SU-DHL-6 (cell line): ENCODE measurements around the gene CNPY4.

Experiments used
- H2AFZ ChIP-seq: fragments of 200-600 bp; sonication (generic); 2 replicates; pipeline ENCODE4 v1.6.1; 2014; ENCODE audit warnings: low read depth, mild to moderate bottlenecking, moderate library complexity, mixed read lengths, antibody characterized with exemption, low read length; ENCODE audit not compliant: severe bottlenecking
- H3F3A ChIP-seq: fragments of 200-600 bp; shearing (Covaris generic); 2 replicates; pipeline ENCODE4 v1.6.0; 2016; ENCODE audit warnings: antibody characterized with exemption, mild to moderate bottlenecking; ENCODE audit not compliant: insufficient read depth
- H3K27ac ChIP-seq: fragments of 200-600 bp; sonication (generic); 2 replicates; pipeline ENCODE4 v1.5.1; 2016; ENCODE audit warnings: low read depth, mild to moderate bottlenecking, low read length, moderate library complexity, mixed read lengths
- H3K27me3 ChIP-seq: fragments of 200-600 bp; sonication (generic), shearing (Covaris generic); 2 replicates; pipeline ENCODE4 v1.6.0; 2014; ENCODE audit warnings: mild to moderate bottlenecking, low read length
- H3K36me3 ChIP-seq: fragments of 200-600 bp; sonication (generic); 2 replicates; pipeline ENCODE4 v1.6.1; 2014; ENCODE audit warnings: mild to moderate bottlenecking, low read length, mixed read lengths
- H3K4me2 ChIP-seq: fragments of 300-600, 200-600 bp; shearing (Covaris generic), sonication (generic); 2 replicates; pipeline ENCODE4 v1.6.0; 2014; ENCODE audit warnings: low read length, low read depth, mild to moderate bottlenecking; ENCODE audit not compliant: poor library complexity, severe bottlenecking
- H3K4me3 ChIP-seq: fragments of 200-600 bp; sonication (generic); 2 replicates; pipeline ENCODE4 v1.5.1; 2014; ENCODE audit warnings: antibody characterized with exemption, low read length, mild to moderate bottlenecking, mixed read lengths; ENCODE audit not compliant: insufficient read depth, poor library complexity, severe bottlenecking
- H3K79me2 ChIP-seq: fragments of 200-600 bp; sonication (generic); 2 replicates; pipeline ENCODE4 v1.6.1; 2014; ENCODE audit warnings: mild to moderate bottlenecking, low read length, moderate library complexity; ENCODE audit not compliant: insufficient read depth
- H3K9ac ChIP-seq: fragments of 200-600 bp; sonication (generic); 2 replicates; pipeline ENCODE4 v1.7.0; 2014; ENCODE audit warnings: mild to moderate bottlenecking, low read length
- H3K9me2 ChIP-seq: fragments of 200-600 bp; sonication (generic); replicated peaks from 2 replicates; pipeline ENCODE4 v1.6.1; 2014; ENCODE audit warnings: low read length; ENCODE audit not compliant: insufficient read depth
- H3K9me3 ChIP-seq: fragments of 200-600 bp; sonication (generic); 2 replicates; pipeline ENCODE4 v1.6.1; 2014; ENCODE audit warnings: low read length, mixed read lengths; ENCODE audit not compliant: insufficient read depth
- H4K20me1 ChIP-seq: fragments of 200-600 bp; sonication (generic); 2 replicates; pipeline ENCODE4 v1.6.1; 2014; ENCODE audit warnings: low read depth, mild to moderate bottlenecking, antibody characterized with exemption, low read length, moderate library complexity, mixed read lengths
- EZH2phosphoT487 ChIP-seq: fragments of 200-600 bp; sonication (generic), shearing (Covaris generic); conservative IDR thresholded peaks from 2 replicates; pipeline ENCODE4 v1.6.1; 2018; ENCODE audit warnings: mild to moderate bottlenecking, antibody characterized with exemption, low read length, moderate library complexity, mixed read lengths
- TF ChIP-seq, protein P1 (sequence below): fragments of 200-600 bp; sonication (generic); IDR thresholded peaks from one replicate; pipeline ENCODE4 v1.5.1; 2017; ENCODE audit warnings: antibody characterized with exemption, mild to moderate bottlenecking, low read length, moderate library complexity; ENCODE audit not compliant: insufficient read depth, poor library complexity, severe bottlenecking

The CNPY4 gene

DNA sequence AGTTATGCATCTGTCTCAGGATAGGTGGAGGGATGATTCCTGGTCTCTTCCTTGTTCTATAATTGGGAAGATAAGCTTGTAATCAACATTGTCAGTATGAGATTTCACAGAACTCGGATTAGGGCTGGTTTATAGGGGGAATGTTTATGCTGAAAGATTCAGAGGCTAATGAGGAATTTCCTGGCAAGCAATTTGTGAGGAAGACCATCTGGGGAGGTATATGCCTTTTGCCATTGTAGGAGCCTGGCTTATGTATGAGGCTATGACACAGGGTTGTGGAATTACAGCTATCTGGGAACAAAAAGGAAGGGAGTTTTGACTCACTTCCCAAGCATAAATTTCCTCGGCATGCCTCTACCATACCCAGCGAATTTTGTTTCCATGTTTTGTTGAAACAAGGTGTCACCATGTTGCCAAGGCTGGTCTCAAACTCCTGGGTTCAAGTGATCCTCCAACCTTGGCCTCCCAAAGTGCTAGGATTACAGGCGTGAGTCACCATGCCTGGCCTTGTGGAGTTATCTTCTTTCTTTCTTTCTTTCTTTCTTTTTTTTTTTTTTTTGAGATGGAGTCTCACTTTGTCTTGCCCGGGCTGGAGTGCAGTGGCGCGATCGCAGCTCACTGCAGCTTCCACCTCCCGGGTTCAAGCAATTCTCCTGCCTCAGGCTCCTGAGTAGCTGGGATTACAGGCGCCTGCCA is 32.2 kb upstream of the CNPY4 start:
- Histone ChIP-seq H3K4me2 (no peak overlapping the region), H3K4me3 (no peak overlapping the region), H3K27me3 (no peaks in the 10 kb centered on the region; the same call in 1 of the 2 replicates), H3K79me2 (peaks cover 8% of the 10 kb centered on the region; the same call in 1 of the 2 replicates), H3K9me2 (no peaks in the 10 kb centered on the region), H3F3A (peaks cover 40% of the 10 kb centered on the region), H4K20me1 (no peaks in the 10 kb centered on the region), H3K9ac (no peak overlapping the region), H3K9me3 (no peaks in the 10 kb centered on the region), H2AFZ (no peak overlapping the region), H3K27ac (no peak overlapping the region), H3K36me3 (peaks cover 10% of the 10 kb centered on the region; the same call in 1 of the 2 replicates)
- TF ChIP-seq EZH2phosphoT487, result no peak
- TF ChIP-seq, protein P1, sequence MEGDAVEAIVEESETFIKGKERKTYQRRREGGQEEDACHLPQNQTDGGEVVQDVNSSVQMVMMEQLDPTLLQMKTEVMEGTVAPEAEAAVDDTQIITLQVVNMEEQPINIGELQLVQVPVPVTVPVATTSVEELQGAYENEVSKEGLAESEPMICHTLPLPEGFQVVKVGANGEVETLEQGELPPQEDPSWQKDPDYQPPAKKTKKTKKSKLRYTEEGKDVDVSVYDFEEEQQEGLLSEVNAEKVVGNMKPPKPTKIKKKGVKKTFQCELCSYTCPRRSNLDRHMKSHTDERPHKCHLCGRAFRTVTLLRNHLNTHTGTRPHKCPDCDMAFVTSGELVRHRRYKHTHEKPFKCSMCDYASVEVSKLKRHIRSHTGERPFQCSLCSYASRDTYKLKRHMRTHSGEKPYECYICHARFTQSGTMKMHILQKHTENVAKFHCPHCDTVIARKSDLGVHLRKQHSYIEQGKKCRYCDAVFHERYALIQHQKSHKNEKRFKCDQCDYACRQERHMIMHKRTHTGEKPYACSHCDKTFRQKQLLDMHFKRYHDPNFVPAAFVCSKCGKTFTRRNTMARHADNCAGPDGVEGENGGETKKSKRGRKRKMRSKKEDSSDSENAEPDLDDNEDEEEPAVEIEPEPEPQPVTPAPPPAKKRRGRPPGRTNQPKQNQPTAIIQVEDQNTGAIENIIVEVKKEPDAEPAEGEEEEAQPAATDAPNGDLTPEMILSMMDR, result no peak

DNA sequence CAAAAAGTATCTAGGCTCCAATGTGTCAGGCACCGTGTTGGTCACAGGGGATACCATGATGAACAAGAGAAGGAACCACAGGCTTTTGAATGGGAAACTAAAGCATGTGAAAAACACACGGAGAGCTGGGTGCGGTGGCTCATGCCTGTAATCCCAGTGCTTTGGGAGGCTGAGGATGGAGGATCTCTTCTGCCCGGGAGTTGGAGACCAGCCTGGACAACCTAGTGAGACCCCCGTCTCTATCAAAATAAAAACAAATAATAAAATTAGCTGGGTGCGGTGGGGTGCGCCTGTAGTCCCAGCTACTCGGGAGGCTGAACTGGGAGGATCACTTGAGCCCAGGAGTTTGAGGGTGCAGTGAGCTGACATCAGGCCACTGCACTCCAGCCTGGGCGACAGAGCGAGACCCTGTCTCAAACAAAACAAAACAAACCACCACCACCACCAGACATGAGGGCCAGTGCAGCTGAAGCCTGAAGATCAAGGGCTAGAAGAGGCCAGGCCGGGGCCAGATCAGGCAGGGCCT is 31.3 kb upstream of the CNPY4 start:
- H4K20me1 ChIP-seq, result no peaks in the 10 kb centered on the region

DNA sequence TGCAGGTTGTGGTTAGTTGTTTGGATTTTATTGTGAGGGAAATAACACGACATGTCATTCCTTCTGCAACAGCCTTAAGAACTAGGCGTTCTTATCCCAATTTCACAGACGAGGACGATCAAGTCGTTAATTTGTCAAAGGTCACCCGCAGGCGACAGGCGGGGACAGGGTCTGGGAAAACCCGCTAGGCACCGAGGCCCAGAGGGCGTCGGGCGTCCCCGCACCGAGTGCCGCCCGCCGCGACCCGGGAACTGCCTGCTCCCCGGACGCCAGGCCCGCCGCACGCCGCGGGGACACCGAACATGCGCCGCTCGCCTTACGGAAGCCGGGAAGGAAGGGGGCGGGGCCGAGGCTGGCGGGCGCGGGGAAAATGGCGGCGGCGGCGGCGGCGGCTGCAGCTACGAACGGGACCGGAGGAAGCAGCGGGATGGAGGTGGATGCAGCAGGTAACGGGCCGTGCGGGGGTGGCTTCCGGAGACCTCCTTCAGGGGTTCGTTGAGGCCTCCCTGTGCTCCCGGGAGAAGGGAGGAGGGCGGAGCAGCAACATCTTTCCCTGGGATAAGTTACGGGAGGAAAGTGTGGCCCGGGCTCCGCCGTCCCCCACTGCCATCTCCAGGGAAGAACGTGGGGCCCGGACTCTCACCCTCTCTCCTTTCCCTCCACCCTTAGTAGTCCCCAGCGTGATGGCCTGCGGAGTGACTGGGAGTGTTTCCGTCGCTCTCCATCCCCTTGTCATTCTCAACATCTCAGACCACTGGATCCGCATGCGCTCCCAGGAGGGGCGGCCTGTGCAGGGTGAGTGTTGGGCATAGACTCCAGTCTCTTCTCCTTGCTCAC is 30.6 kb upstream of the CNPY4 start, which contains the start of gene COPS6:
Gene COPS6 (plus strand): TSS at position 349 of the 837 bp plus-strand sequence. CDS start 22 bp downstream, at position 371.
- peak within 1 kb of the TSS; percentile 87 for H3K4me3 ChIP-seq
- H4K20me1 ChIP-seq, result no peaks in the 10 kb centered on the region
- peak within 1 kb of the TSS; percentile 76 for H3K27ac ChIP-seq
- peak within 1 kb of the TSS; percentile 93 for H3K9ac ChIP-seq
- H3K9me2 ChIP-seq, result no peaks in the 10 kb centered on the region
- peaks cover 43% of the 10 kb centered on the region for H3F3A ChIP-seq
- H3K9me3 ChIP-seq, result no peaks in the 10 kb centered on the region
- H3K27me3 ChIP-seq, result no peaks in the 10 kb centered on the region; the same call in 1 of the 2 replicates
- peaks cover 23% of the 10 kb centered on the region; the same call in 1 of the 2 replicates for H3K36me3 ChIP-seq
- no peak for TF ChIP-seq EZH2phosphoT487
- TF ChIP-seq, protein P1, result no peak
- H3K79me2 ChIP-seq, result peaks cover 8% of the 10 kb centered on the region; the same call in 1 of the 2 replicates
- H3K4me2 ChIP-seq, result peak within 1 kb of the TSS; percentile 71
- H2AFZ ChIP-seq, result peak within 1 kb of the TSS; percentile 78

More for the DNA sequence above, 31.3 kb upstream of the CNPY4 start:
- Histone ChIP-seq H3K27me3 (no peaks in the 10 kb centered on the region; the same call in 1 of the 2 replicates), H3K36me3 (peaks cover 18% of the 10 kb centered on the region; the same call in 1 of the 2 replicates), H3K9me3 (no peaks in the 10 kb centered on the region), H3K9ac (peak overlapping the region; percentile 93), H3K9me2 (no peaks in the 10 kb centered on the region), H3K4me3 (peak overlapping the region; percentile 87), H3K27ac (peak overlapping the region; percentile 76), H3K4me2 (peak overlapping the region; percentile 71), H2AFZ (peak overlapping the region; percentile 78), H3K79me2 (peaks cover 8% of the 10 kb centered on the region; the same call in 1 of the 2 replicates), H3F3A (peaks cover 43% of the 10 kb centered on the region)
- TF ChIP-seq, protein P1, result no peak
- TF ChIP-seq EZH2phosphoT487, result no peak
